Stimulated activated CD8-positive, alpha-beta memory T cell treated with anti-CD3 and anti-CD28 coated beads, Interleukin-15, amount 100 ng/mL, for 24 hours (primary cell): ENCODE data around the gene DACT3.
"Not testable (repeated sequence)": the region's sequence is repeated elsewhere in the genome, so short reads cannot be mapped to it uniquely, and the experiment has no call there.

Experiments
- DNase-seq: peaks from one replicate; pipeline ENCODE4 v3.0.0-alpha.2; 2020; ENCODE audit warnings: low read depth

Gene DACT3

DNA sequence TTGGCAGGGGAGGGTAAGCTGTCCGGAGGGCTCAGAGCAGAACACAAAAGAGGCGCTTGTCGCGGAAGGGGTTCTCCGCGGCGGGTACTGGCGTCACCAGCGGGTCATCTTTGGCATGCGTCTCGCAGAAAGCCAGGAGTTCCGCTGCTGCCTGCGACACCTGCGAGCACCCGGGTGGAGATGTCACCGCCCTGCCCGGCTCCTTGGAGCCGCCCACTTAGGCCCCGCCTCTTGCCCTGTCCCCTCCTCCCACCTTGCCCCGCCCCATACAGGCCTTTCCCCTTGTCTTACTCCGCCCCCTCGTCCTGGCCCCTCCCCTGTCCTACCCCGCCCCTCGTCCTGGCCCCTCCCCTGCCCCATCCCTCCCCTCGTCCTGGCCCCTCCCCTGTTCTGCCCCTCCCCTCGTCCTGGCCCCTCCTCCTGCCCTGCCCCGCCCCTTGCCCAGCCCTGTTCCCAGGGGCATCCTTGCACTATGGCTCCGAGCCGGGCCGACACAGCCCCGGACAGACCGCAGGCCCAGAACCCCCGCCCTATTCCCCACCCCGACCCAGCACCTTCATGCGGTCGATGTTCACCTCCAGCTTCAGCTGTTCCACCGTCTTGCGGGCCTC lies 26.8 kb downstream of the DACT3 start:
- peak; percentile 83 for DNase-seq

GRCh38 chr19:46633130-46633529 lies 27.9 kb downstream of the DACT3 start:
- DNase-seq, result no peak

DNA sequence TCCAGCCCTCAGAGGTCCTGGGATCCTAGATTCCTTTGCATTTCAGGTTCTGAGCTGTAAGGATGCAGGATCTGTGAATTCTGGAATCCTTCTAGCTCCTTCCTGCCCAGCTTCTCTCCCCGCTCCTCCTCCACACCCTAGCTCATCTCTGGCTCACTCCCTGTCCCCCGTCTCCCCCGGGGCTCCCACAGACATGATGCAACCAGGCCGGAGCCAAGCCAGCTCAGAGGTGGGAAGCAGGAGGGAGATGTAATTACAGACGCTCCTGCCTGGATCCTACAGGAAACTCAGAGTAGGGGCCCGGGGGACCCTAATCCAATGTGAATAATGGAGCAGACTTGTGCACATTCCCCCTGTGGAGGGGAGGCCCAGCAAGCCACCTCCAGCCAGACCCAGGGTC lies 29.5 kb downstream of the DACT3 start:
- no peak for DNase-seq

GRCh38 chr19:46630586-46631205 lies 30.3 kb downstream of the DACT3 start:
- no peak for DNase-seq

DNA sequence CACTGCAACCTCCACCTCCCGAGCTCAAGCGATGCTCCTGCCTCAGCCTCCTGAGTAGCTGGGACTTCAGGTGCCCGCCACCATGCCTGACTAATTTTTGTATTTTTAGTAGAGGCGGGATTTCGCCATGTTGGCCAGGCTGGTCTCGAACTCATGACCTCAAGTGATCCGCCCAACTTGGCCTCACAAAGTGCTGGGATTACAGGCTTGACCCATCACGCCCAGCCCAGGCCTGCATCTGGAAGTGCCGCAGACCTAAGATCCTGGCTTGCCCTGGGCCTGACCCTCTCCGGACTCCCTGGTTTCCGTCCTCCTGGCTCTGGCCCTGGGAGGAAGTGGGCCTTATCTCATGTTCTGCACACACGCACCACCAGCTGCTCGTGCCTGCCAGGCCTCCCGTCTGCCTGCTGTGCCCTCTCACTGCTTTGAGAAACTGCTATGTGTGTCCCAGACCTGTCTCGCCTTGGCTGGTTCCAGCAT lies 31.4 kb downstream of the DACT3 start:
- DNase-seq, result no peak

GRCh38 chr19:46628970-46629369 lies 32.0 kb downstream of the DACT3 start:
- not testable (repeated sequence) for DNase-seq

- no peak for DNase-seq
Observed at GRCh38 chr19:46626446-46626845, 34.5 kb downstream of the DACT3 start.

- DNase-seq, result no peak
Observed at GRCh38 chr19:46625731-46626130, 35.3 kb downstream of the DACT3 start.

- DNase-seq, result no peak
Observed at GRCh38 chr19:46624958-46625661, 35.9 kb downstream of the DACT3 start, which contains the start of gene PTGIR. Gene PTGIR (minus strand): TSS chr19:46625089. CDS start chr19:46624225, 864 bp downstream.

DNA sequence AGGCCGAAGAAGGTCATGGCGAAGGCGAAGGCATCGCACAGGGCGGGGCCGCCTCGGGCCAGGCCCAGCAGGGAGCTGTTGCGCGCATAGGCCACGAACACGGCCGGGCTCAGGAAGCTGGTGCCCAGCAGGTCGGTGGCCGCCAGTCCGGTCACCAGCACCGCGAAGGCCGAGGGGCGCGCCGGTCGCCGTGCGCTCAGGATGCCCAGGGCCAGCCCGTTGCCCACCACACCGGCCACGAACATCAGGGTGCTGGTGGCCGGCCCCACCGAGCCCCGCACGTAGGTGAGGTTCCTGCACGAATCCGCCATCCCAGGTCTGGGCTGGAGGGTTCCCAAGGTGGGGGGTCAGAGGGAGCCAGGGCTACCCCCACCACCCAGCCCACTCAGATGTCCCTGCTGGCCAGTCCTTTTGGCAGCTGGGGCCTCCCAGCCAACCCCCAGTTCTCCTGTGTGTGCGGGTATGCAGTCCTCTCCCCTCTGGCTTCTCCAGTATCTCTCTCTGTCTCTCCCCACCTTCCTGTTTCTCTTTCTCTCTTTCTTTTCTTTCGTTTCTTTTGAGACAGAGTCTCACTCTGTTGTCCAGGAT lies 37.0 kb downstream of the DACT3 start:
- no peak for DNase-seq

GRCh38 chr19:46622118-46622446 lies 38.9 kb downstream of the DACT3 start:
- DNase-seq, result no peak

GRCh38 chr19:46621191-46622117 lies 39.5 kb downstream of the DACT3 start:
- DNase-seq, result no peak

- DNase-seq, result no peak
Observed at GRCh38 chr19:46620716-46621115, 40.3 kb downstream of the DACT3 start.

GRCh38 chr19:46620267-46620666 lies 40.7 kb downstream of the DACT3 start:
- DNase-seq, result no peak

- no peak for DNase-seq
Observed at GRCh38 chr19:46618670-46619231, 42.2 kb downstream of the DACT3 start.

DNA sequence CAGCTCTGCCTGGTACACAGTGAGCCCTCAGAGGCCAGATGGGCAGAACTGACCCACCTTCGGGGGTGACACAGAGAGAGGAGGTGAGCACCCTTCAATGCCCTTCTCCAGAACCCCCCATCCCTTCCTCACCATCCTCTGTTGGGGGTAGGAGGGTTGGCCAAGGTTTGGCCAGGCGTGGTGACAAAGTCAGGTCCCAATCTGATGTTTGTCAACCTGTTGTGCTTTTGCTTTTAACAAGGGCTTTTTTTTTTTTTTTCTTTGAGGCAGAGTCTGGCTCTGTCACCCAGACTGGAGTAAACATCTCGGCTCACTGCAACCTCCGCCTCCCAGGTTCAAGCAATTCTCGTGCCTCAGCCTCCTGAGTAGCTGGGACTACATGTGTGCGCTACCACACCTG lies 43.4 kb downstream of the DACT3 start:
- no peak for DNase-seq

DNA sequence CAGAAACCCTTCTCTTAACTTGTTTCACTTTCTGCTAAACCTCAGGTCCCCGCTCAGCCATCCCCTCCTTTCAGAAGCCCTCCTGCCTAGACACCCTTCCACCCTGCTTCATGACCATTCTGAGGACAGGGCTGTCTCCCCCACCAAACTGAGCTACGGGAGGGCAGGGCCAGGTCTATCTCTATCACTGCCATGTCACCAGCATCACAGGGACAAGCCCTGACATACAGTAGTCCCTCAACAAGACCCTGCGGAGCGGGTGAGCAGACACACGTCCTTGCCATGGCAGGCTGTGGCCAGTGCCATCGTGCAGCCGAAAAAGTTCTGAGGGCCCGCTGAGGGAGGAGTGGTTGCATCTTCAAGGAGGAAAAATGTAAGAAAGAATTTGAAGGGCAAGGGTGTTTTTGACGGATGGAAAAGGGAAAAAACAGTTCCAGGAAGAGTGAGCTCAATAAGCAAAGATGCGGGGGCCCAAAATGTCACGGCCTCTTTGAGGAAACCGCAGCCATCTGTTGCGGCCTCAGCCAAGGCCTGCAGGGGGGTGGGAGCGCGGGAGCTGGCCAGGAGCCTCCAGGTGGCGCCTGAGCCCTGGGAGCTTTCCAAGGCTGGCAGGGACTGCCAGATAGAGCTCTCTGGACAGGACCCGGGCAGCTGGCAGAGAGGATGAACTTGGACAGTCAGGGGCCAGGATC lies 44.2 kb downstream of the DACT3 start:
- DNase-seq, result no peak

DNA sequence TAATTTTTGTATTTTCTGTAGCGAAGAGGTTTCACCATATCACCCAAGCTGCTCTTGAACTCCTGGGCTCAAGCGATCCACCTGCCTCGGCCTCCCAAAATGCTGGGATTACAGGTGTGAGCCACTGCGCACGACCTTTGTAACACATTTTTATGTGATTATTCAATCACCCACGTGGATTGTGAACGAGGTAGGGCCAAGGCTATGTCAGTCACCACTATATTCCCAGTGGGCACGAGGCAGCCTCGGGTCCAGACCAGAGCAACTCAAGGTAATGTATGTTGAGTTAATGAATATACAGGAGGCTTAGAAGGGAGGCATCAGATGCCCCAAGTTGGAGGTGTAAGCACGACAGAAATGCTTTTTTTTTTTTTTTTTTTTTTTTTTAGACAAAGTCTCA lies 45.0 kb downstream of the DACT3 start:
- DNase-seq, result no peak

DNA sequence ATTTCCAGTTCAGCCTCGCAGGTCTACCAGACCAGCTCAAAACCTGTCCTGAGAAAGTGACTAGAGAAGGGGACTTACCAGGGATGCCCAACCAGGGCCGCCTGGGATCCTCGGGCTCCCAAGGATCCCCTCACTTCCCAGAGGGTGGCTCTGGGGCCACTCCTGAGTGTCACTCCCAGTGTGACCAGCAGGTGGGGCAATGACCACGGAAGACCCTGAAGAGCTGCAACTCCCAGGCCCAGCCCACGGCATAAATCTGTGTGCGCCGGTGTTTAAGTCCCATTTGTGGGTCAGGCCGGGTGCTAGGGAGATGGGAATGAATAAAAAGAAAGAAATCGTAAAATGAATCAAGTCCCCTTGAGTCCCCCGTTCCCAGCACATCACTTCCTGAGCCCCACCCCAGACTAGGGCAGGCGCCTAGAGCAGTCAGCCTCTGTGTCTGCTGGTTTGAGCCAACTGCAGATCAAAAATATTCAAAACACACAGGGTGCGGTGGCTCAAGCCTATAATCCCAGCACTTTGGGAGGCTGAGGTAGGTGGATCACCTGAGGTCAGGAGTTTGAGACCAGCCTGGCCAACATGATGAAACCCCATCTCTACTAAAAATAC lies 46.8 kb downstream of the DACT3 start:
- DNase-seq, result peak; percentile 66

GRCh38 chr19:46613525-46613924 lies 47.5 kb downstream of the DACT3 start:
- DNase-seq, result no peak

DNA sequence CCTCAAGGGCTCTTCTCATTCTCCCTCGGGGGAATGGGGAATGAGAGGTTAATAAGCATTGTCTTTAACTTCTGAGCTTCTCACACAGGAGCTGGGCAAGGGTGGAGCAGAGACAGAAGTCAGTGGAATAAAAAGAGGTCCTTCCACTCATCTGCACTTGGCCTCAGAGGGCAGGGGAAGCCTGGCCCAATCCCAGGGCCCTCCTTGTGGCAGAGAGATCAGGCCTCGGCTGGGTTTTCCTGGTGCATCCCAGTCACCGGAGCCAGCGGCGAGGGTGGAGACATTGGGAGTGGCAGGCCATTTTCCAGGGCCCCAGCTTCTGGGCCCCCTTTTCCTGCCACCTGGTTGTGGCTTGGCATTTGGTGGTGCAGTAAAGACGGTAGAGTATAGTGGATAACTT lies 49.2 kb downstream of the DACT3 start:
- DNase-seq, result no peak
